AG04449 (cell line): ENCODE measurements around the gene POU2F1.

Source experiments
- CTCF ChIA-PET: fragments of 350-600 bp; formaldehyde crosslinking; extraction: SDS; loops from one replicate; lab custom pipeline; 2021; ENCODE audit warnings: antibody characterized with exemption; lab: Yijun Ruan, JAX
- POLR2A ChIA-PET: fragments of 400-600, 350-600 bp; formaldehyde crosslinking; extraction: SDS; loops from one replicate; lab custom pipeline; 2020; ENCODE audit warnings: antibody characterized with exemption, inconsistent platforms; lab: Yijun Ruan, JAX
- DNase-seq: peaks from one replicate; pipeline ENCODE4 v3.0.0-alpha.2; 2010; ENCODE audit warnings: low read depth, low spot score
- H3K4me3 ChIP-seq: 2 replicates; pipeline ENCODE4 v1.5.1; 2011; ENCODE audit warnings: low read depth, mild to moderate bottlenecking, control low read depth, low read length
- CTCF ChIP-seq: IDR thresholded peaks from one replicate; pipeline ENCODE4 v1.5.1; 2011; ENCODE audit warnings: mild to moderate bottlenecking, moderate library complexity, low read length, control low read depth, inconsistent platforms; ENCODE audit not compliant: insufficient read depth; ENCODE audit errors: missing control alignments

Gene POU2F1

GRCh38 chr1:167191958-167192357 lies 28.7 kb upstream of the POU2F1 start:
- POLR2A ChIA-PET = no interaction called here
- no peak for TF ChIP-seq CTCF
- CTCF ChIA-PET = interaction anchor here (1.2 kb wide), 1 partner anchor 249 kb away, joined by 3 read pairs; no protein-coding TSS in a partner anchor
- H3K4me3 ChIP-seq = no peak overlapping the region
- no peak for DNase-seq

GRCh38 chr1:167194182-167194581 lies 26.5 kb upstream of the POU2F1 start:
- no peak overlapping the region for H3K4me3 ChIP-seq
- ChIA-PET POLR2A (no interaction called here), CTCF (interaction anchor here (1.7 kb wide), 1 partner anchor 26 kb away, joined by 7 read pairs; the partner anchor contains the start of gene POU2F1)
- TF ChIP-seq CTCF = no peak
- no peak for DNase-seq

- CTCF ChIA-PET = no interaction called here
These were observed 24.5 kb upstream of the POU2F1 start for GRCh38 chr1:167196166-167196565.

GRCh38 chr1:167197236-167197635 lies 23.4 kb upstream of the POU2F1 start:
- ChIA-PET CTCF (interaction anchor here (1.1 kb wide), 1 partner anchor 23 kb away, joined by 3 read pairs; the partner anchor contains the start of gene POU2F1), POLR2A (no interaction called here)
- DNase-seq = no peak
- H3K4me3 ChIP-seq = no peak overlapping the region
- no peak for TF ChIP-seq CTCF

More at GRCh38 chr1:167196166-167196565, 24.5 kb upstream of the POU2F1 start:
- TF ChIP-seq CTCF = no peak
- POLR2A ChIA-PET = no interaction called here
- no peak overlapping the region for H3K4me3 ChIP-seq
- DNase-seq = no peak

GRCh38 chr1:167197692-167198091 lies 23.0 kb upstream of the POU2F1 start:
- H3K4me3 ChIP-seq = no peak overlapping the region
- TF ChIP-seq CTCF = no peak
- ChIA-PET POLR2A (no interaction called here), CTCF (interaction anchor here (1.1 kb wide), 1 partner anchor 23 kb away, joined by 3 read pairs; the partner anchor contains the start of gene POU2F1)
- no peak for DNase-seq

- no peak for TF ChIP-seq CTCF
- H3K4me3 ChIP-seq = no peak overlapping the region
- ChIA-PET POLR2A (no interaction called here), CTCF (interaction anchor here (1.8 kb wide), 1 partner anchor 21 kb away, joined by 7 read pairs; no protein-coding TSS in a partner anchor)
- no peak for DNase-seq
These were observed 22.1 kb upstream of the POU2F1 start for GRCh38 chr1:167198518-167199133.
